H1 (cell line): ENCODE results near the gene GSG1L. TPM values are rescaled to one million over a fixed set of nuclear protein-coding genes. Genes with fewer than 3 reads are reported as not detected.

Source experiments
- CTCF ChIA-PET: fragments of 300-600 bp; sonication (Branson Sonifier 250); formaldehyde crosslinking; loops from one replicate; lab custom pipeline; 2021; ENCODE audit not compliant: partially characterized antibody; lab: Charles Lee
- POLR2A ChIA-PET: fragments of 300-600 bp; sonication (Branson Sonifier 250); formaldehyde crosslinking; loops from one replicate; lab custom pipeline; 2021; ENCODE audit warnings: inconsistent platforms; ENCODE audit not compliant: partially characterized antibody; lab: Charles Lee
- DNase-seq, 2 experiments: peaks; one replicate each; pipeline versions ENCODE4 v3.0.0 to v3.0.0-alpha.2; 2010 to 2022; ENCODE audit warnings: low spot score in 2 of 2, low read depth in 1 of 2, mixed read lengths in 1 of 2
- FAIRE-seq: peaks from 2 replicates; lab custom pipeline; 2011; peaks lifted over from hg19 to GRCh38; lab: Jason Lieb, UNC
- H2AFZ ChIP-seq: 2 replicates; pipeline ENCODE4 v1.8.1; 2012; ENCODE audit warnings: low read length, inconsistent platforms
- H2AK5ac ChIP-seq: 2 replicates; pipeline ENCODE4 v1.6.1; 2013; ENCODE audit warnings: low read depth, low read length
- H2BK120ac ChIP-seq: replicated peaks from 2 replicates; pipeline ENCODE3; 2013; ENCODE audit warnings: low read depth, low read length, inconsistent platforms
- H2BK12ac ChIP-seq: 2 replicates; pipeline ENCODE4 v1.6.1; 2013; ENCODE audit warnings: low read depth, low read length
- H2BK15ac ChIP-seq: 2 replicates; pipeline ENCODE4 v1.6.1; 2013; ENCODE audit warnings: low read length
- H2BK20ac ChIP-seq: 2 replicates; pipeline ENCODE4 v1.6.1; 2013; ENCODE audit warnings: low read length
- H2BK5ac ChIP-seq: 2 replicates; pipeline ENCODE4 v1.6.1; 2013; ENCODE audit warnings: low read depth, low read length
- H3K14ac ChIP-seq: 2 replicates; pipeline ENCODE4 v1.6.1; 2013; ENCODE audit warnings: inconsistent platforms; ENCODE audit not compliant: insufficient read length
- H3K18ac ChIP-seq: 2 replicates; pipeline ENCODE4 v1.6.1; 2013; ENCODE audit warnings: low read length; ENCODE audit errors: extremely low read depth
- H3K23ac ChIP-seq: 2 replicates; pipeline ENCODE4 v1.6.1; 2013; ENCODE audit warnings: inconsistent platforms; ENCODE audit not compliant: insufficient read length
- H3K23me2 ChIP-seq: 2 replicates; pipeline ENCODE4 v1.6.1; 2013; ENCODE audit warnings: low read depth, low read length
- H3K27ac ChIP-seq: 2 replicates; pipeline ENCODE4 v1.6.1; 2011; ENCODE audit warnings: low read depth, low read length, inconsistent platforms
- H3K27me3 ChIP-seq, 4 experiments: replicated peaks in 1 of 4; 1 replicate in 1 of 4; 2 replicates in 3 of 4; pipeline versions ENCODE4 v1.6.1 to v1.8.1; 2011 to 2013; ENCODE audit warnings: low read length in 3 of 4, mild to moderate bottlenecking in 3 of 4, inconsistent platforms in 2 of 4, mixed read lengths in 2 of 4, moderate library complexity in 1 of 4; ENCODE audit not compliant: control insufficient read depth in 3 of 4, insufficient read depth in 3 of 4; ENCODE audit errors: extremely low read depth in 1 of 4
- H3K36me3 ChIP-seq, 4 experiments: 2 replicates each; pipeline versions ENCODE4 v1.6.1 to v1.8.1; 2011 to 2013; ENCODE audit warnings: mild to moderate bottlenecking in 4 of 4, low read length in 3 of 4, moderate library complexity in 2 of 4, control low read depth in 1 of 4, inconsistent platforms in 1 of 4; ENCODE audit not compliant: insufficient read depth in 4 of 4, control insufficient read depth in 2 of 4
- H3K4ac ChIP-seq: replicated peaks from 2 replicates; pipeline ENCODE3; 2013; ENCODE audit warnings: low read length, low read depth, mixed read lengths, inconsistent platforms; ENCODE audit not compliant: insufficient read length
- H3K4me1 ChIP-seq, 4 experiments: replicated peaks in 1 of 4; 1 replicate in 1 of 4; 2 replicates in 3 of 4; pipeline versions ENCODE4 v1.6.1 to v1.8.1; 2011 to 2013; ENCODE audit warnings: low read length in 3 of 4, inconsistent platforms in 2 of 4, mixed read lengths in 1 of 4; ENCODE audit not compliant: insufficient read depth in 4 of 4, control insufficient read depth in 3 of 4
- H3K4me2 ChIP-seq, 2 experiments: 2 replicates each; pipeline versions ENCODE4 v1.6.1 to v1.8.1; 2011 to 2013; ENCODE audit warnings: low read depth in 2 of 2, low read length in 2 of 2, control low read depth in 1 of 2, inconsistent platforms in 1 of 2, mild to moderate bottlenecking in 1 of 2; ENCODE audit not compliant: insufficient read depth in 1 of 2
- H3K4me3 ChIP-seq, 4 experiments: fragments of 200-600, 300-600 bp in 1 of 4; sonication (generic), shearing (Covaris generic), sonication (Bioruptor Twin) in 1 of 4; 2 replicates each; pipeline versions ENCODE4 v1.5.1 to v1.8.1; 2011 to 2016; ENCODE audit warnings: low read length in 4 of 4, low read depth in 3 of 4, control low read depth in 2 of 4, inconsistent platforms in 2 of 4, mild to moderate bottlenecking in 2 of 4, mixed read lengths in 1 of 4, moderate library complexity in 1 of 4; ENCODE audit not compliant: insufficient read depth in 2 of 4; ENCODE audit errors: extremely low read depth in 1 of 4
- H3K56ac ChIP-seq: replicated peaks from 2 replicates; pipeline ENCODE3; 2013; ENCODE audit warnings: low read depth, mild to moderate bottlenecking, mixed read lengths, low read length, inconsistent platforms; ENCODE audit not compliant: insufficient read length
- H3K79me1 ChIP-seq: 2 replicates; pipeline ENCODE4 v1.6.1; 2013; ENCODE audit warnings: low read depth, low read length, control low read depth
- H3K79me2 ChIP-seq, 2 experiments: 2 replicates each; pipeline versions ENCODE4 v1.6.1 to v1.8.1; 2012 to 2013; ENCODE audit warnings: low read length in 2 of 2, mild to moderate bottlenecking in 2 of 2, inconsistent platforms in 1 of 2; ENCODE audit not compliant: insufficient read depth in 2 of 2, control insufficient read depth in 1 of 2
- H3K9ac ChIP-seq, 4 experiments: replicated peaks in 1 of 4; 1 replicate in 1 of 4; 2 replicates in 3 of 4; pipeline versions ENCODE4 v1.6.1 to v1.8.1; 2011 to 2013; ENCODE audit warnings: low read depth in 3 of 4, low read length in 3 of 4, control low read depth in 2 of 4, mild to moderate bottlenecking in 2 of 4, moderate library complexity in 2 of 4, inconsistent platforms in 1 of 4; ENCODE audit errors: extremely low read depth in 1 of 4
- H3K9me3 ChIP-seq, 2 experiments: 2 replicates each; pipeline versions ENCODE4 v1.6.1 to v1.8.1; 2012 to 2013; ENCODE audit warnings: mild to moderate bottlenecking in 2 of 2, moderate library complexity in 2 of 2, control low read depth in 1 of 2, inconsistent platforms in 1 of 2, low read depth in 1 of 2, low read length in 1 of 2, mixed read lengths in 1 of 2; ENCODE audit not compliant: insufficient read depth in 2 of 2
- H4K20me1 ChIP-seq, 2 experiments: replicated peaks in 1 of 2; 2 replicates each; pipeline versions ENCODE3 to v1.8.1; 2011 to 2013; ENCODE audit warnings: inconsistent platforms in 2 of 2, low read length in 2 of 2, mild to moderate bottlenecking in 1 of 2; ENCODE audit not compliant: insufficient read depth in 2 of 2, control insufficient read depth in 1 of 2
- H4K5ac ChIP-seq: 2 replicates; pipeline ENCODE4 v1.6.1; 2013; ENCODE audit warnings: low read length, low read depth, mixed read lengths, inconsistent platforms; ENCODE audit not compliant: insufficient read length
- H4K8ac ChIP-seq: 2 replicates; pipeline ENCODE4 v1.8.0; 2013; ENCODE audit warnings: mild to moderate bottlenecking, moderate library complexity, low read length, inconsistent platforms; ENCODE audit not compliant: insufficient read depth; ENCODE audit errors: extremely low read depth
- H4K91ac ChIP-seq: replicated peaks from 2 replicates; pipeline ENCODE3; 2013; ENCODE audit warnings: low read length, mixed read lengths, inconsistent platforms; ENCODE audit not compliant: insufficient read length
- SIN3A ChIP-seq, 2 experiments: IDR thresholded peaks in 1 of 2; conservative IDR thresholded peaks in 1 of 2; 2 replicates each; pipeline ENCODE4 v1.6.1; 2011 to 2012; ENCODE audit warnings: low read length in 2 of 2, improper control_type of control experiment in 1 of 2, low read depth in 1 of 2, mild to moderate bottlenecking in 1 of 2
- TBP ChIP-seq: IDR thresholded peaks from 2 replicates; pipeline ENCODE4 v1.6.1; 2011; ENCODE audit warnings: low read depth, low read length, improper control_type of control experiment
- WGBS, 2 experiments: shearing (Covaris generic) in 1 of 2; methylation state at CpG; one replicate each; pipeline versions ENCODE4 v1.1.6 to v1.1.7; 2013 to 2015; ENCODE audit warnings: low lambda C conversion rate in 2 of 2, mixed read lengths in 2 of 2, inconsistent platforms in 1 of 2, low coverage in 1 of 2, missing lambda C conversion rate in 1 of 2; ENCODE audit not compliant: insufficient replicate concordance in 2 of 2, insufficient coverage in 1 of 2, insufficient read length in 1 of 2; ENCODE audit errors: extremely low coverage in 1 of 2, missing lambda C conversion rate in 1 of 2; 5-methylcytosine and 5-hydroxymethylcytosine counted together
- polyA plus RNA-seq, 7 experiments: library from polyadenylated mRNA; depleted of rRNA in 3 of 7; stranded (reverse) in 5 of 7; unstranded in 2 of 7; fragments of >200 nt in 5 of 7; fragments of 200-250 nt in 2 of 7; gene quantifications; 1 replicate in 5 of 7; 2 replicates in 1 of 7; 4 replicates in 1 of 7; pipeline versions ENCODE4 v1.2.1 to v1.2.3, GENCODE V29; 2011 to 2013; ENCODE audit warnings: missing spikeins in 2 of 7, mixed read lengths in 2 of 7
- total RNA-seq: library from RNA; stranded (reverse); fragmentation: NEBNext Ultra II Directional; extraction: Animal tissue kit (Norgen Biotek cat#: 25700); gene quantifications from 2 replicates; pipeline ENCODE4 v1.2.1, GENCODE V29; 2021

The GSG1L gene
- total and polyA plus RNA-seq, 2 of the 8 experiments (the other 6 are each of a cell fraction or from before 2014, with no cell fraction given): 0.71 to 1.1 TPM

GRCh38 chr16:27999687-28000086 lies 63.8 kb downstream of the GSG1L start:
- Histone ChIP-seq H3K23me2 (no peaks in the 10 kb centered on the region; the same call in 1 of the 2 replicates), H2BK12ac (no peak overlapping the region), H4K8ac (no peak overlapping the region), H2BK120ac (no peak overlapping the region), H3K79me1 (no peaks in the 10 kb centered on the region), H2BK5ac (no peak overlapping the region), H2BK15ac (no peak overlapping the region), H3K4ac (no peak overlapping the region), H3K36me3 (no peaks in the 10 kb centered on the region), H4K91ac (no peak overlapping the region), H3K27ac (no peak overlapping the region), H3K9ac (no peak overlapping the region), H3K23ac (no peak overlapping the region), H3K4me2 (no peak overlapping the region), H3K18ac (no peak overlapping the region), H3K56ac (no peak overlapping the region), H4K20me1 (no peaks in the 10 kb centered on the region), H3K4me1 (no peaks in the 10 kb centered on the region), H3K27me3 (no peaks in the 10 kb centered on the region), H3K4me3 (no peak overlapping the region), H4K5ac (no peak overlapping the region), H3K9me3 (no peaks in the 10 kb centered on the region), H3K14ac (no peak overlapping the region), H2BK20ac (no peak overlapping the region), H2AK5ac (no peak overlapping the region), H2AFZ (peak overlapping the region; percentile 55), H3K79me2 (no peaks in the 10 kb centered on the region)
- DNase-seq: no peak
- ChIA-PET CTCF (interaction anchor here (1.0 to 3.7 kb wide), 4 partner anchors 22 to 91 kb away, joined by 3 to 11 read pairs (median 7); no protein-coding TSS in a partner anchor), POLR2A (no interaction called here)
- TF ChIP-seq SIN3A (conservative IDR thresholded peaks at IDR 0.05 in 1 of 2, IDR thresholded peaks at IDR 0.05 in 1 of 2; ENCODE audit: low read depth in 1 of 2, low read length in 2 of 2): no peak
- TF ChIP-seq TBP: no peak
- FAIRE-seq: no peak
- 93% methylated on average over 2 of the region's 2 CpGs; no CpG with 5 or more reads in 1 of the 2 experiments for WGBS, 2 experiments
